ENCODE measurements around the gene SMC4. TPM values are rescaled to one million over a fixed set of nuclear protein-coding genes. Genes with fewer than 3 reads are reported as not detected.

The SMC4 gene
- total and polyA plus RNA-seq, 10 of the 15 experiments (the other 5 are each of a cell fraction or from before 2014, with no cell fraction given), result 75.6 to 288 (median 136) TPM

DNA sequence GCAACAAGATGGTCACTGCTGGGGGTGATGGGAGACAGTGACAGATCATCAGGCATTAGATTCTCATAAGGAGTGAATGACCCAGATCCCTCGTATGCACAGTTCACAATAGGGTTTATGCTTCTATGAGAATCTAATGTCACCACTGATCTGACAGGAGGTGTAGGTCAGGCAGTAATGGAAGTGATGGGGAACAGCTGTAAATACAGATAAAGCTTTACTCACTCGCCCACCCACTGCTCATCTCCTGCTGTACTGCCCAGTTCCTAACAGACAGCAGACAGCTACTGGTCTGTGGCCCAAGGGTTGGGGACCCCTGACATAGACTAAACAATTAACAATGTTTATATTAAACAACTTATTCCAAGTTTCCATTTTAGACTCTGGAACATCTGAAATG lies 25.8 kb upstream of the SMC4 start:
- TF ChIP-seq SUZ12 (IDR thresholded peaks at IDR 0.05; ENCODE audit: unreplicated experiment) (no peak), FOXM1 (IDR thresholded peaks at IDR 0.05; ENCODE audit: low read depth, low read length) (no peak), SRF (IDR thresholded peaks at IDR 0.05; ENCODE audit: low read depth in 2 of 2, low read length in 2 of 2) (no peak), TAF1 (IDR thresholded peaks at IDR 0.05; ENCODE audit: borderline replicate concordance, low read depth, low read length) (no peak), CHD1 (IDR thresholded peaks at IDR 0.05; ENCODE audit: low read depth, low read length) (no peak), MTA3 (IDR thresholded peaks at IDR 0.05; ENCODE audit: borderline replicate concordance, low read length) (no peak), MYB (IDR thresholded peaks at IDR 0.05; ENCODE audit: borderline replicate concordance, low read depth, low read length) (no peak), ETV6 (conservative IDR thresholded peaks at IDR 0.05 in 1 of 2, IDR thresholded peaks at IDR 0.05 in 1 of 2; ENCODE audit: borderline replicate concordance in 1 of 2, low read depth in 1 of 2) (no peak), RUNX3 (IDR thresholded peaks at IDR 0.05; ENCODE audit: low read length) (no peak), ASH2L (IDR thresholded peaks at IDR 0.05; ENCODE audit: borderline replicate concordance, low read depth) (no peak), SIN3A (IDR thresholded peaks at IDR 0.05; ENCODE audit: low read depth, low read length) (no peak), CBX3 (IDR thresholded peaks at IDR 0.05; ENCODE audit: borderline replicate concordance, low read depth) (no peak)
- TF ChIP-seq, protein P1, sequence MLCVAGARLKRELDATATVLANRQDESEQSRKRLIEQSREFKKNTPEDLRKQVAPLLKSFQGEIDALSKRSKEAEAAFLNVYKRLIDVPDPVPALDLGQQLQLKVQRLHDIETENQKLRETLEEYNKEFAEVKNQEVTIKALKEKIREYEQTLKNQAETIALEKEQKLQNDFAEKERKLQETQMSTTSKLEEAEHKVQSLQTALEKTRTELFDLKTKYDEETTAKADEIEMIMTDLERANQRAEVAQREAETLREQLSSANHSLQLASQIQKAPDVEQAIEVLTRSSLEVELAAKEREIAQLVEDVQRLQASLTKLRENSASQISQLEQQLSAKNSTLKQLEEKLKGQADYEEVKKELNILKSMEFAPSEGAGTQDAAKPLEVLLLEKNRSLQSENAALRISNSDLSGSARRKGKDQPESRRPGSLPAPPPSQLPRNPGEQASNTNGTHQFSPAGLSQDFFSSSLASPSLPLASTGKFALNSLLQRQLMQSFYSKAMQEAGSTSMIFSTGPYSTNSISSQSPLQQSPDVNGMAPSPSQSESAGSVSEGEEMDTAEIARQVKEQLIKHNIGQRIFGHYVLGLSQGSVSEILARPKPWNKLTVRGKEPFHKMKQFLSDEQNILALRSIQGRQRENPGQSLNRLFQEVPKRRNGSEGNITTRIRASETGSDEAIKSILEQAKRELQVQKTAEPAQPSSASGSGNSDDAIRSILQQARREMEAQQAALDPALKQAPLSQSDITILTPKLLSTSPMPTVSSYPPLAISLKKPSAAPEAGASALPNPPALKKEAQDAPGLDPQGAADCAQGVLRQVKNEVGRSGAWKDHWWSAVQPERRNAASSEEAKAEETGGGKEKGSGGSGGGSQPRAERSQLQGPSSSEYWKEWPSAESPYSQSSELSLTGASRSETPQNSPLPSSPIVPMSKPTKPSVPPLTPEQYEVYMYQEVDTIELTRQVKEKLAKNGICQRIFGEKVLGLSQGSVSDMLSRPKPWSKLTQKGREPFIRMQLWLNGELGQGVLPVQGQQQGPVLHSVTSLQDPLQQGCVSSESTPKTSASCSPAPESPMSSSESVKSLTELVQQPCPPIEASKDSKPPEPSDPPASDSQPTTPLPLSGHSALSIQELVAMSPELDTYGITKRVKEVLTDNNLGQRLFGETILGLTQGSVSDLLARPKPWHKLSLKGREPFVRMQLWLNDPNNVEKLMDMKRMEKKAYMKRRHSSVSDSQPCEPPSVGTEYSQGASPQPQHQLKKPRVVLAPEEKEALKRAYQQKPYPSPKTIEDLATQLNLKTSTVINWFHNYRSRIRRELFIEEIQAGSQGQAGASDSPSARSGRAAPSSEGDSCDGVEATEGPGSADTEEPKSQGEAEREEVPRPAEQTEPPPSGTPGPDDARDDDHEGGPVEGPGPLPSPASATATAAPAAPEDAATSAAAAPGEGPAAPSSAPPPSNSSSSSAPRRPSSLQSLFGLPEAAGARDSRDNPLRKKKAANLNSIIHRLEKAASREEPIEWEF (IDR thresholded peaks at IDR 0.05; ENCODE audit: insufficient replicate concordance, low read depth, low read length), result no peak
- TF ChIP-seq, protein P2, sequence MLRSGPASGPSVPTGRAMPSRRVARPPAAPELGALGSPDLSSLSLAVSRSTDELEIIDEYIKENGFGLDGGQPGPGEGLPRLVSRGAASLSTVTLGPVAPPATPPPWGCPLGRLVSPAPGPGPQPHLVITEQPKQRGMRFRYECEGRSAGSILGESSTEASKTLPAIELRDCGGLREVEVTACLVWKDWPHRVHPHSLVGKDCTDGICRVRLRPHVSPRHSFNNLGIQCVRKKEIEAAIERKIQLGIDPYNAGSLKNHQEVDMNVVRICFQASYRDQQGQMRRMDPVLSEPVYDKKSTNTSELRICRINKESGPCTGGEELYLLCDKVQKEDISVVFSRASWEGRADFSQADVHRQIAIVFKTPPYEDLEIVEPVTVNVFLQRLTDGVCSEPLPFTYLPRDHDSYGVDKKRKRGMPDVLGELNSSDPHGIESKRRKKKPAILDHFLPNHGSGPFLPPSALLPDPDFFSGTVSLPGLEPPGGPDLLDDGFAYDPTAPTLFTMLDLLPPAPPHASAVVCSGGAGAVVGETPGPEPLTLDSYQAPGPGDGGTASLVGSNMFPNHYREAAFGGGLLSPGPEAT (IDR thresholded peaks at IDR 0.05; ENCODE audit: low read depth), result no peak
- DNase-seq (ENCODE audit: low read depth, low spot score) (no peak), ATAC-seq (no peak), FAIRE-seq (no peak)
- no TSS peak for BruUV-seq (replicated peaks)
- POLR2A ChIA-PET, result no interaction called here
- H3K79me2 ChIP-seq (ENCODE audit: control insufficient read depth, insufficient read depth, low read length), result no peaks in the 10 kb centered on the region
- in situ Hi-C loops (cut with MboI) (no loop called here), intact Hi-C loops (cut with micrococcal nuclease; ENCODE audit: unreplicated experiment) (no loop called here)
- WGBS (ENCODE audit: insufficient coverage, insufficient replicate concordance, low lambda C conversion rate, missing lambda C conversion rate), result 95% methylated on average over 2 of the region's 2 CpGs
- H3K9me3 ChIP-seq (replicated peaks; ENCODE audit: control insufficient read depth, insufficient read depth, low read length), result no peaks in the 10 kb centered on the region
- no peaks in the 10 kb centered on the region for H3K27me3 ChIP-seq (replicated peaks in 1 of 2; ENCODE audit: control insufficient read depth in 2 of 2, insufficient read depth in 2 of 2, low read length in 1 of 2)
- no peaks in the 10 kb centered on the region for H3K4me1 ChIP-seq (ENCODE audit: control insufficient read depth, insufficient read depth, low read length)
- no peaks in the 10 kb centered on the region for H4K20me1 ChIP-seq (ENCODE audit: control insufficient read depth, insufficient read depth)
- no peak overlapping the region for H3K27ac ChIP-seq (ENCODE audit: control insufficient read depth, insufficient read depth)
- RAD21 ChIA-PET (ENCODE audit: unreplicated experiment), result no interaction called here
- no peak overlapping the region for H3K4me3 ChIP-seq
- H2AFZ ChIP-seq (ENCODE audit: control insufficient read depth, low read depth, low read length), result no peak overlapping the region
- H3K4me2 ChIP-seq (ENCODE audit: control insufficient read depth, insufficient read depth), result no peak overlapping the region
- SMC1A ChIA-PET (ENCODE audit: uncharacterized antibody, unreplicated experiment), result no interaction called here
- no peak overlapping the region for H3K9ac ChIP-seq (ENCODE audit: control insufficient read depth, insufficient read depth, low read length)
- CTCF ChIA-PET, result no interaction called here
- H3K36me3 ChIP-seq (ENCODE audit: control insufficient read depth in 2 of 2, insufficient read depth in 2 of 2, low read length in 1 of 2), result peaks cover 0 to 4% of the 10 kb centered on the region in 2 experiments; a peak in 1 of 4 replicates

Measured in GM12878 (cell line).